Measurements from ENCODE around the gene GTF2F2. TPM values are rescaled to one million over a fixed set of nuclear protein-coding genes. Genes with fewer than 3 reads are reported as not detected.

GTF2F2 gene
- total RNA-seq (2014; rRNA removed; shearing (Covaris generic)) = 72.2 and 79.9 TPM in 2 replicates

- DNase-seq (ENCODE audit: low spot score) = peak; percentile 80
Measured at GRCh38 chr13:45119991-45120864, at the start of gene GTF2F2. Gene GTF2F2, plus strand, starts transcription at chr13:45120510. Its CDS starts 146 bp downstream, at chr13:45120656.

GRCh38 chr13:45073809-45074208, 46.5 kb upstream of the GTF2F2 start:
- no peak for DNase-seq (ENCODE audit: low spot score)

- no peak for DNase-seq (ENCODE audit: low spot score)
Measured at GRCh38 chr13:45074721-45075120, 45.6 kb upstream of the GTF2F2 start.

GRCh38 chr13:45078003-45078402, 42.3 kb upstream of the GTF2F2 start:
- no peak for DNase-seq (ENCODE audit: low spot score)

- DNase-seq (ENCODE audit: low spot score) = peak; percentile 16
Measured at GRCh38 chr13:45082964-45083363, 37.3 kb upstream of the GTF2F2 start.

- no peak for DNase-seq (ENCODE audit: low spot score)
Measured at GRCh38 chr13:45084515-45084914, 35.8 kb upstream of the GTF2F2 start.

GRCh38 chr13:45086484-45086883, 33.8 kb upstream of the GTF2F2 start:
- DNase-seq (ENCODE audit: low spot score) = peak; percentile 62

GRCh38 chr13:45092663-45093062, 27.6 kb upstream of the GTF2F2 start:
- peak; percentile 54 for DNase-seq (ENCODE audit: low spot score)

GRCh38 chr13:45100573-45101262, 19.6 kb upstream of the GTF2F2 start:
- no peak for DNase-seq (ENCODE audit: low spot score)

- no peak for DNase-seq (ENCODE audit: low spot score)
Measured at GRCh38 chr13:45101327-45102018, 18.8 kb upstream of the GTF2F2 start.

- DNase-seq (ENCODE audit: low spot score) = no peak
Measured at GRCh38 chr13:45102136-45102507, 18.2 kb upstream of the GTF2F2 start.

- DNase-seq (ENCODE audit: low spot score) = no peak
Measured at GRCh38 chr13:45103449-45103848, 16.9 kb upstream of the GTF2F2 start.

- DNase-seq (ENCODE audit: low spot score) = no peak
Measured at GRCh38 chr13:45104261-45104660, 16.0 kb upstream of the GTF2F2 start.

GRCh38 chr13:45105895-45106294, 14.4 kb upstream of the GTF2F2 start:
- DNase-seq (ENCODE audit: low spot score) = no peak

- no peak for DNase-seq (ENCODE audit: low spot score)
Measured at GRCh38 chr13:45107539-45107938, 12.8 kb upstream of the GTF2F2 start.

GRCh38 chr13:45108716-45109101, 11.6 kb upstream of the GTF2F2 start:
- no peak for DNase-seq (ENCODE audit: low spot score)

GRCh38 chr13:45109102-45109720, 11.1 kb upstream of the GTF2F2 start:
- peak; percentile 34 for DNase-seq (ENCODE audit: low spot score)

GRCh38 chr13:45113233-45114224, 6.8 kb upstream of the GTF2F2 start:
- DNase-seq (ENCODE audit: low spot score) = no peak

GRCh38 chr13:45119469-45119990, 780 bp upstream of the GTF2F2 start:
- no peak for DNase-seq (ENCODE audit: low spot score)

Data from A172 (cell line).